GM19193 (cell line): ENCODE data around the gene NKG7.

Source experiments
- POLR2A ChIP-seq: IDR thresholded peaks from 4 replicates; pipeline ENCODE4 v1.6.1; 2011; ENCODE audit not compliant: insufficient read depth, insufficient read length; ENCODE audit errors: extremely low read depth

The NKG7 gene

GRCh38 chr19:51347209-51347928, 25.1 kb downstream of the NKG7 start:
- TF ChIP-seq POLR2A: no peak

GRCh38 chr19:51346742-51347141, 25.7 kb downstream of the NKG7 start:
- TF ChIP-seq POLR2A: no peak

- no peak for TF ChIP-seq POLR2A
Measured at GRCh38 chr19:51345076-51345620, 27.3 kb downstream of the NKG7 start.

- no peak for TF ChIP-seq POLR2A
Measured at GRCh38 chr19:51342631-51343569, 29.6 kb downstream of the NKG7 start.

- TF ChIP-seq POLR2A: no peak
Measured at GRCh38 chr19:51341976-51342580, 30.4 kb downstream of the NKG7 start, which contains the start of gene VSIG10L. Gene VSIG10L, minus strand, starts transcription at chr19:51342139. Its CDS starts 15 bp downstream, at chr19:51342124.

- TF ChIP-seq POLR2A: no peak
Measured at GRCh38 chr19:51341066-51341465, 31.4 kb downstream of the NKG7 start.

GRCh38 chr19:51339687-51340656, 32.5 kb downstream of the NKG7 start:
- TF ChIP-seq POLR2A: peak; percentile 23

GRCh38 chr19:51339313-51339686, 33.2 kb downstream of the NKG7 start:
- TF ChIP-seq POLR2A: no peak

- no peak for TF ChIP-seq POLR2A
Measured at GRCh38 chr19:51338563-51339312, 33.7 kb downstream of the NKG7 start.

- no peak for TF ChIP-seq POLR2A
Measured at GRCh38 chr19:51337861-51338562, 34.4 kb downstream of the NKG7 start.

GRCh38 chr19:51337141-51337860, 35.2 kb downstream of the NKG7 start:
- no peak for TF ChIP-seq POLR2A

- TF ChIP-seq POLR2A: no peak
Measured at GRCh38 chr19:51333836-51334460, 38.5 kb downstream of the NKG7 start.
